ENCODE data around the gene TBL1Y.

The TBL1Y gene

GRCh38 chrY:7013051-7013450 is 102.6 kb downstream of the TBL1Y start:
- no peaks in the 10 kb centered on the region for H3K79me2 ChIP-seq (ENCODE audit: insufficient read depth, low read length)
- no peaks in the 10 kb centered on the region for H3F3A ChIP-seq (ENCODE audit: low read depth)
- no peak overlapping the region for H3K9ac ChIP-seq (ENCODE audit: low read depth, low read length, poor library complexity, severe bottlenecking)
- no peak overlapping the region for H2AFZ ChIP-seq (ENCODE audit: low read length)
- no peaks in the 10 kb centered on the region for H3K4me1 ChIP-seq (ENCODE audit: insufficient read depth, low read length, poor library complexity, severe bottlenecking)
- no peaks in the 10 kb centered on the region for H3K9me3 ChIP-seq (ENCODE audit: insufficient read depth, low read depth, low read length)
- no peak overlapping the region for H3K4me3 ChIP-seq (ENCODE audit: low read length, poor library complexity, severe bottlenecking)
- no peaks in the 10 kb centered on the region for H4K20me1 ChIP-seq (ENCODE audit: insufficient read depth, low read length, poor library complexity, severe bottlenecking)
- no peaks in the 10 kb centered on the region for H3K9me2 ChIP-seq (replicated peaks; ENCODE audit: low read depth, low read length)
- TF ChIP-seq, protein P1, sequence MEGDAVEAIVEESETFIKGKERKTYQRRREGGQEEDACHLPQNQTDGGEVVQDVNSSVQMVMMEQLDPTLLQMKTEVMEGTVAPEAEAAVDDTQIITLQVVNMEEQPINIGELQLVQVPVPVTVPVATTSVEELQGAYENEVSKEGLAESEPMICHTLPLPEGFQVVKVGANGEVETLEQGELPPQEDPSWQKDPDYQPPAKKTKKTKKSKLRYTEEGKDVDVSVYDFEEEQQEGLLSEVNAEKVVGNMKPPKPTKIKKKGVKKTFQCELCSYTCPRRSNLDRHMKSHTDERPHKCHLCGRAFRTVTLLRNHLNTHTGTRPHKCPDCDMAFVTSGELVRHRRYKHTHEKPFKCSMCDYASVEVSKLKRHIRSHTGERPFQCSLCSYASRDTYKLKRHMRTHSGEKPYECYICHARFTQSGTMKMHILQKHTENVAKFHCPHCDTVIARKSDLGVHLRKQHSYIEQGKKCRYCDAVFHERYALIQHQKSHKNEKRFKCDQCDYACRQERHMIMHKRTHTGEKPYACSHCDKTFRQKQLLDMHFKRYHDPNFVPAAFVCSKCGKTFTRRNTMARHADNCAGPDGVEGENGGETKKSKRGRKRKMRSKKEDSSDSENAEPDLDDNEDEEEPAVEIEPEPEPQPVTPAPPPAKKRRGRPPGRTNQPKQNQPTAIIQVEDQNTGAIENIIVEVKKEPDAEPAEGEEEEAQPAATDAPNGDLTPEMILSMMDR (conservative IDR thresholded peaks at IDR 0.05; ENCODE audit: low read length), result no peak
- no peak for TF ChIP-seq EZH2phosphoT487 (IDR thresholded peaks at IDR 0.05; ENCODE audit: borderline replicate concordance)
- no peak overlapping the region for H3K4me2 ChIP-seq (ENCODE audit: low read depth, low read length, poor library complexity, severe bottlenecking)
- H3K27me3 ChIP-seq (ENCODE audit: insufficient read depth, low read length, poor library complexity, severe bottlenecking), result no peaks in the 10 kb centered on the region
- H3K36me3 ChIP-seq (ENCODE audit: insufficient read depth, low read length), result no peaks in the 10 kb centered on the region

- H3K4me2 ChIP-seq (ENCODE audit: low read depth, low read length, poor library complexity, severe bottlenecking), result no peak overlapping the region
- no peak overlapping the region for H2AFZ ChIP-seq (ENCODE audit: low read length)
- H3K4me1 ChIP-seq (ENCODE audit: insufficient read depth, low read length, poor library complexity, severe bottlenecking), result no peaks in the 10 kb centered on the region
- no peak overlapping the region for H3K4me3 ChIP-seq (ENCODE audit: low read length, poor library complexity, severe bottlenecking)
- H3K9ac ChIP-seq (ENCODE audit: low read depth, low read length, poor library complexity, severe bottlenecking), result no peak overlapping the region
- TF ChIP-seq, protein P1 (conservative IDR thresholded peaks at IDR 0.05; ENCODE audit: low read length), result no peak
- TF ChIP-seq EZH2phosphoT487 (IDR thresholded peaks at IDR 0.05; ENCODE audit: borderline replicate concordance), result no peak
- no peaks in the 10 kb centered on the region for H4K20me1 ChIP-seq (ENCODE audit: insufficient read depth, low read length, poor library complexity, severe bottlenecking)
- H3K36me3 ChIP-seq (ENCODE audit: insufficient read depth, low read length), result no peaks in the 10 kb centered on the region
- no peaks in the 10 kb centered on the region for H3K79me2 ChIP-seq (ENCODE audit: insufficient read depth, low read length)
- no peaks in the 10 kb centered on the region for H3K9me2 ChIP-seq (replicated peaks; ENCODE audit: low read depth, low read length)
- no peaks in the 10 kb centered on the region for H3F3A ChIP-seq (ENCODE audit: low read depth)
- H3K27me3 ChIP-seq (ENCODE audit: insufficient read depth, low read length, poor library complexity, severe bottlenecking), result no peaks in the 10 kb centered on the region
- no peaks in the 10 kb centered on the region for H3K9me3 ChIP-seq (ENCODE audit: insufficient read depth, low read depth, low read length)
Observed at GRCh38 chrY:7016521-7016920, 106.0 kb downstream of the TBL1Y start.

- TF ChIP-seq, protein P1 (conservative IDR thresholded peaks at IDR 0.05; ENCODE audit: low read length), result no peak
- Histone ChIP-seq H2AFZ (ENCODE audit: low read length) (no peak overlapping the region), H3F3A (ENCODE audit: low read depth) (no peaks in the 10 kb centered on the region), H3K4me3 (ENCODE audit: low read length, poor library complexity, severe bottlenecking) (no peak overlapping the region), H3K4me2 (ENCODE audit: low read depth, low read length, poor library complexity, severe bottlenecking) (no peak overlapping the region), H3K4me1 (ENCODE audit: insufficient read depth, low read length, poor library complexity, severe bottlenecking) (no peaks in the 10 kb centered on the region), H3K9me3 (ENCODE audit: insufficient read depth, low read depth, low read length) (no peaks in the 10 kb centered on the region), H3K9ac (ENCODE audit: low read depth, low read length, poor library complexity, severe bottlenecking) (no peak overlapping the region), H3K79me2 (ENCODE audit: insufficient read depth, low read length) (no peaks in the 10 kb centered on the region), H3K27me3 (ENCODE audit: insufficient read depth, low read length, poor library complexity, severe bottlenecking) (no peaks in the 10 kb centered on the region), H3K9me2 (replicated peaks; ENCODE audit: low read depth, low read length) (no peaks in the 10 kb centered on the region), H3K36me3 (ENCODE audit: insufficient read depth, low read length) (no peaks in the 10 kb centered on the region), H4K20me1 (ENCODE audit: insufficient read depth, low read length, poor library complexity, severe bottlenecking) (no peaks in the 10 kb centered on the region)
Observed at GRCh38 chrY:7017244-7018080, 107.0 kb downstream of the TBL1Y start.

All from Loucy (cell line).